Liver (tissue), 9 donors: Measurements from ENCODE around the gene ANKZF1. TPM values are rescaled to one million over a fixed set of nuclear protein-coding genes. Genes with fewer than 3 reads are reported as not detected.

Experiments used
- DNase-seq: peaks from one replicate; pipeline ENCODE4 v3.0.0-alpha.2; 2017; ENCODE audit warnings: low spot score
- H3K27ac ChIP-seq, 2 donors: one replicate each; pipeline ENCODE4 v1.7.0; 2013; ENCODE audit warnings: inconsistent platforms in 2 of 2, low read length in 2 of 2, control low read depth in 1 of 2, low read depth in 1 of 2, mild to moderate bottlenecking in 1 of 2
- H3K27me3 ChIP-seq, 4 donors: one replicate each; pipeline versions ENCODE4 v1.6.1 to v1.7.0; 2013; ENCODE audit warnings: low read length in 3 of 4, inconsistent platforms in 1 of 4, mild to moderate bottlenecking in 1 of 4, moderate library complexity in 1 of 4; ENCODE audit not compliant: control insufficient read depth in 4 of 4, insufficient read depth in 4 of 4
- H3K36me3 ChIP-seq, 4 donors: one replicate each; pipeline versions ENCODE4 v1.6.1 to v1.7.0; 2013; ENCODE audit warnings: low read length in 3 of 4, mild to moderate bottlenecking in 3 of 4, low read depth in 1 of 4, moderate library complexity in 1 of 4; ENCODE audit not compliant: control insufficient read depth in 4 of 4, insufficient read depth in 3 of 4
- H3K4me1 ChIP-seq, 4 donors: one replicate each; pipeline versions ENCODE4 v1.6.1 to v1.7.0; 2013; ENCODE audit warnings: low read length in 3 of 4, mild to moderate bottlenecking in 3 of 4, moderate library complexity in 1 of 4; ENCODE audit not compliant: control insufficient read depth in 4 of 4, insufficient read depth in 4 of 4
- H3K4me3 ChIP-seq, 3 donors: one replicate each; pipeline versions ENCODE4 v1.6.1 to v1.7.0; 2013; ENCODE audit warnings: low read length in 3 of 3, control low read depth in 1 of 3, low read depth in 1 of 3, mild to moderate bottlenecking in 1 of 3
- H3K9ac ChIP-seq, 2 donors: one replicate each; pipeline ENCODE4 v1.7.0; 2013; ENCODE audit warnings: low read length in 2 of 2, mild to moderate bottlenecking in 2 of 2, moderate library complexity in 2 of 2, control low read depth in 1 of 2, low read depth in 1 of 2
- H3K9me3 ChIP-seq, 4 donors: one replicate each; pipeline versions ENCODE4 v1.6.1 to v1.7.0; 2013; ENCODE audit warnings: low read length in 3 of 4; ENCODE audit not compliant: control insufficient read depth in 4 of 4
- ATF3 ChIP-seq: IDR thresholded peaks from 2 replicates; pipeline ENCODE4 v1.6.1; 2016; ENCODE audit warnings: antibody characterized with exemption
- CTCF ChIP-seq: fragments of 150-350 bp; IDR thresholded peaks from 2 replicates; pipeline ENCODE4 v1.5.1; 2017; ENCODE audit warnings: improper control_type of control experiment, low read depth, low read length; ENCODE audit not compliant: missing input control
- EGR1 ChIP-seq, 2 donors: IDR thresholded peaks; 2 replicates each; pipeline ENCODE4 v1.6.1; 2016 to 2018; ENCODE audit warnings: antibody characterized with exemption in 2 of 2, low read depth in 2 of 2
- FOXA1 ChIP-seq: IDR thresholded peaks from 2 replicates; pipeline ENCODE4 v1.6.1; 2016; ENCODE audit warnings: antibody characterized with exemption
- FOXA2 ChIP-seq: IDR thresholded peaks from 2 replicates; pipeline ENCODE4 v1.6.1; 2016; ENCODE audit warnings: antibody characterized with exemption
- GABPA ChIP-seq, 2 donors: IDR thresholded peaks in 1 of 2; conservative IDR thresholded peaks in 1 of 2; 2 replicates each; pipeline ENCODE4 v1.6.1; 2016; ENCODE audit warnings: antibody characterized with exemption in 2 of 2, mild to moderate bottlenecking in 1 of 2, moderate library complexity in 1 of 2
- HNF4A ChIP-seq, 2 donors: conservative IDR thresholded peaks; 2 replicates each; pipeline ENCODE4 v1.6.1; 2016; ENCODE audit warnings: antibody characterized with exemption in 2 of 2, mild to moderate bottlenecking in 2 of 2
- HNF4G ChIP-seq: IDR thresholded peaks from 2 replicates; pipeline ENCODE4 v1.6.1; 2016; ENCODE audit warnings: antibody characterized with exemption
- JUND ChIP-seq, 2 donors: IDR thresholded peaks; 2 replicates each; pipeline ENCODE4 v1.6.1; 2016; ENCODE audit warnings: antibody characterized with exemption in 2 of 2
- MAX ChIP-seq: IDR thresholded peaks from 2 replicates; pipeline ENCODE4 v1.6.1; 2016; ENCODE audit warnings: antibody characterized with exemption
- NR2F2 ChIP-seq: IDR thresholded peaks from 2 replicates; pipeline ENCODE4 v1.6.1; 2016; ENCODE audit warnings: antibody characterized with exemption
- RAD21 ChIP-seq, 2 donors: IDR thresholded peaks; 2 replicates each; pipeline ENCODE4 v1.6.1; 2016; ENCODE audit warnings: antibody characterized with exemption in 2 of 2, mild to moderate bottlenecking in 2 of 2
- REST ChIP-seq: IDR thresholded peaks from 2 replicates; pipeline ENCODE4 v1.6.1; 2016; ENCODE audit warnings: antibody characterized with exemption, mild to moderate bottlenecking
- RXRA ChIP-seq, 2 donors: IDR thresholded peaks; 2 replicates each; pipeline ENCODE4 v1.6.1; 2017 to 2018; ENCODE audit warnings: antibody characterized with exemption in 2 of 2, mild to moderate bottlenecking in 1 of 2
- SP1 ChIP-seq: IDR thresholded peaks from 2 replicates; pipeline ENCODE4 v1.6.1; 2018; ENCODE audit warnings: antibody characterized with exemption, mild to moderate bottlenecking
- TAF1 ChIP-seq: conservative IDR thresholded peaks from 2 replicates; pipeline ENCODE4 v1.6.1; 2016; ENCODE audit warnings: antibody characterized with exemption, mild to moderate bottlenecking
- YY1 ChIP-seq: IDR thresholded peaks from 2 replicates; pipeline ENCODE4 v1.6.1; 2016; ENCODE audit warnings: antibody characterized with exemption, mild to moderate bottlenecking
- ZBTB33 ChIP-seq: IDR thresholded peaks from 2 replicates; pipeline ENCODE4 v1.6.1; 2016; ENCODE audit warnings: antibody characterized with exemption
- WGBS: extraction: QIAGEN DNeasy Blood & Tissue Kit; methylation state at CpG from one replicate; pipeline ENCODE4 v1.1.7; 2013; 5-methylcytosine and 5-hydroxymethylcytosine counted together
- polyA plus RNA-seq, 2 donors: library from polyadenylated mRNA; stranded (reverse) in 1 of 2; unstranded in 1 of 2; fragments of 200-250 nt in 1 of 2; fragments of >200 nt in 1 of 2; fragmentation: Nextera tagmentation in 1 of 2; extraction: Ambion mirVana in 1 of 2; gene quantifications; one replicate each; pipeline versions ENCODE4 v1.2.1 to v1.2.3, GENCODE V29; 2013 to 2015
- total RNA-seq, 2 donors: library from RNA; depleted of rRNA; stranded (reverse); fragments of >200 nt; gene quantifications; one replicate each; pipeline ENCODE4 v1.2.3, GENCODE V29; 2014
- donor health status: healthy.
- donor health status: healthy.
- donor health status: healthy.
- donor health status: healthy.
- donor health status: healthy.

The ANKZF1 gene
- total and polyA plus RNA-seq, 4 donors, result 9.0 to 30.6 (median 20.5) TPM

GRCh38 chr2:219186754-219187456, 42.7 kb upstream of the ANKZF1 start (continued):
- no peak for TF ChIP-seq CTCF
- no peak for TF ChIP-seq ATF3

GRCh38 chr2:219197388-219197787, 32.2 kb upstream of the ANKZF1 start:
- Histone ChIP-seq H3K27me3 (no peaks in the 10 kb centered on the region), H3K4me1 (no peaks in the 10 kb centered on the region), H3K36me3 (no peaks in the 10 kb centered on the region), H3K4me3 (no peak overlapping the region), H3K9ac (no peak overlapping the region), H3K9me3 (no peaks in the 10 kb centered on the region), H3K27ac (no peak overlapping the region)
- no peak for DNase-seq
- TF ChIP-seq MAX (no peak), RXRA (IDR thresholded peaks at IDR 0.05) (no peak), EGR1 (IDR thresholded peaks at IDR 0.05; ENCODE audit: low read depth in 2 of 2) (no peak), YY1 (no peak), FOXA1 (no peak), GABPA (IDR thresholded peaks at IDR 0.05 in 1 of 2, conservative IDR thresholded peaks at IDR 0.05 in 1 of 2) (no peak), HNF4A (conservative IDR thresholded peaks at IDR 0.05) (no peak), JUND (IDR thresholded peaks at IDR 0.05) (no peak), NR2F2 (no peak), RAD21 (IDR thresholded peaks at IDR 0.05) (no peak), SP1 (no peak), ZBTB33 (no peak), FOXA2 (no peak), REST (no peak), ATF3 (no peak), HNF4G (no peak), CTCF (no peak), TAF1 (no peak)
- 97% methylated on average over 1 of the region's 1 CpG for WGBS
